OCI-LY1 (cell line): ENCODE data around the gene SEMA3F.

Source experiments
- CTCF ChIP-seq: fragments of 200-600 bp; sonication (generic), shearing (Covaris generic); IDR thresholded peaks from 2 replicates; pipeline ENCODE4 v1.5.1; 2017; ENCODE audit warnings: mild to moderate bottlenecking, antibody characterized with exemption, low read length, moderate library complexity, mixed read lengths
- EZH2 ChIP-seq: fragments of 200-600 bp; sonication (generic), shearing (Covaris generic); IDR thresholded peaks from 2 replicates; pipeline ENCODE4 v1.8.0; 2017; ENCODE audit warnings: borderline replicate concordance, mixed run types, mild to moderate bottlenecking, antibody characterized with exemption, low read length, moderate library complexity, mixed read lengths

GRCh38 chr3:50181985-50182384, 26.9 kb downstream of the SEMA3F start:
- TF ChIP-seq CTCF (no peak), EZH2 (no peak)
